ENCODE results near the gene LAMP1. TPM values are rescaled to one million over a fixed set of nuclear protein-coding genes. Genes with fewer than 3 reads are reported as not detected.

Gene LAMP1
- total RNA-seq, 1 donor: 92.6 TPM

Small RNAs within 50 kb of the gene (small RNA-seq; reads per million reads assigned to genes)
- gene MIR8075: not detected

Other genes with a start within 250 kb of the LAMP1 start
- 0.27 TPM for gene F7, start 191.4 kb upstream of the LAMP1 start, total RNA-seq
- 0.27 TPM for gene F10, start 174.4 kb upstream of the LAMP1 start, total RNA-seq
- not detected for gene PROZ, start 138.6 kb upstream of the LAMP1 start, total RNA-seq
- 43.1 TPM for gene PCID2, start 88.6 kb upstream of the LAMP1 start, total RNA-seq
- 93.4 TPM for gene CUL4A, start 87.6 kb upstream of the LAMP1 start, total RNA-seq
- gene GRTP1, start 66.9 kb downstream of the LAMP1 start, total RNA-seq: 0.54 TPM
- 0.27 TPM for gene ADPRHL1, start 156.2 kb downstream of the LAMP1 start, total RNA-seq
- gene DCUN1D2, start 193.5 kb downstream of the LAMP1 start, total RNA-seq: 7.3 TPM

Measured in hematopoietic multipotent progenitor cell (in vitro differentiated cells).